Astrocyte (in vitro differentiated cells and primary cell): Measurements from ENCODE around the gene VGLL4. TPM values are rescaled to one million over a fixed set of nuclear protein-coding genes. Genes with fewer than 3 reads are reported as not detected.

Experiments used
- DNase-seq: peaks from one replicate; pipeline ENCODE4 v3.0.0-alpha.2; 2010; ENCODE audit warnings: low read depth
- FAIRE-seq: peaks from 2 replicates; lab custom pipeline; 2011; peaks lifted over from hg19 to GRCh38; lab: Jason Lieb, UNC
- H2AFZ ChIP-seq: 2 replicates; pipeline ENCODE4 v1.6.0; 2012; ENCODE audit warnings: low read depth, low read length, inconsistent platforms
- H3K27ac ChIP-seq: 2 replicates; pipeline ENCODE4 v1.5.1; 2011; ENCODE audit warnings: low read depth, low read length, inconsistent platforms
- H3K27me3 ChIP-seq: 2 replicates; pipeline ENCODE4 v1.6.0; 2011; ENCODE audit warnings: low read length, inconsistent platforms; ENCODE audit not compliant: insufficient read depth
- H3K36me3 ChIP-seq: 2 replicates; pipeline ENCODE4 v1.5.1; 2011; ENCODE audit warnings: low read length, inconsistent platforms; ENCODE audit not compliant: insufficient read depth
- H3K4me1 ChIP-seq: 2 replicates; pipeline ENCODE4 v1.5.1; 2011; ENCODE audit warnings: low read length, inconsistent platforms; ENCODE audit not compliant: insufficient read depth
- H3K4me2 ChIP-seq: 2 replicates; pipeline ENCODE4 v1.6.0; 2012; ENCODE audit warnings: low read length, inconsistent platforms
- H3K4me3 ChIP-seq: 2 replicates; pipeline ENCODE4 v1.5.1; 2011; ENCODE audit warnings: low read depth, mild to moderate bottlenecking, low read length, inconsistent platforms; ENCODE audit not compliant: insufficient read depth
- H3K79me2 ChIP-seq: 2 replicates; pipeline ENCODE4 v1.6.0; 2012; ENCODE audit warnings: mild to moderate bottlenecking, low read length, inconsistent platforms; ENCODE audit not compliant: insufficient read depth
- H3K9ac ChIP-seq: 2 replicates; pipeline ENCODE4 v1.6.0; 2012; ENCODE audit warnings: mild to moderate bottlenecking, low read length, inconsistent platforms
- H3K9me3 ChIP-seq: 2 replicates; pipeline ENCODE4 v1.5.1; 2012; ENCODE audit warnings: low read depth, mild to moderate bottlenecking, low read length, inconsistent platforms; ENCODE audit not compliant: insufficient read depth
- H4K20me1 ChIP-seq: 2 replicates; pipeline ENCODE4 v1.6.0; 2012; ENCODE audit warnings: low read length, inconsistent platforms; ENCODE audit not compliant: insufficient read depth
- H3K27ac Mint-ChIP-seq: one replicate; pipeline ENCODE4 v1.8.0; 2021; ENCODE audit warnings: mild to moderate bottlenecking, mixed read lengths; ENCODE audit not compliant: unreplicated experiment
- H3K27me3 Mint-ChIP-seq: one replicate; pipeline ENCODE4 v1.8.0; 2021; ENCODE audit warnings: low read depth, mixed read lengths; ENCODE audit not compliant: unreplicated experiment
- H3K36me3 Mint-ChIP-seq: one replicate; pipeline ENCODE4 v1.8.0; 2021; ENCODE audit warnings: low read depth, mixed read lengths; ENCODE audit not compliant: unreplicated experiment
- H3K4me1 Mint-ChIP-seq: one replicate; pipeline ENCODE4 v1.8.0; 2021; ENCODE audit warnings: low read depth, mixed read lengths; ENCODE audit not compliant: unreplicated experiment
- H3K4me3 Mint-ChIP-seq: one replicate; pipeline ENCODE4 v1.8.0; 2021; ENCODE audit warnings: mild to moderate bottlenecking, moderate library complexity, mixed read lengths; ENCODE audit not compliant: unreplicated experiment
- H3K9me3 Mint-ChIP-seq: one replicate; pipeline ENCODE4 v1.8.0; 2021; ENCODE audit warnings: mild to moderate bottlenecking, mixed read lengths; ENCODE audit not compliant: unreplicated experiment
- EZH2 ChIP-seq: IDR thresholded peaks from 2 replicates; pipeline ENCODE4 v1.6.1; 2012; ENCODE audit warnings: mild to moderate bottlenecking, low read length, inconsistent platforms; ENCODE audit not compliant: insufficient read depth
- total RNA-seq: library from RNA; stranded (reverse); gene quantifications from 2 replicates; pipeline ENCODE4 v1.2.1, GENCODE V29; 2021
- TF ChIP-seq, protein P1 (sequence below): IDR thresholded peaks from 2 replicates; pipeline ENCODE4 v1.5.1; 2011; ENCODE audit warnings: low read depth, mild to moderate bottlenecking, inconsistent platforms, low read length, moderate library complexity; ENCODE audit not compliant: insufficient read depth

The VGLL4 gene
- total RNA-seq, 1 donor from 2014 or later = 70.3 TPM

DNA sequence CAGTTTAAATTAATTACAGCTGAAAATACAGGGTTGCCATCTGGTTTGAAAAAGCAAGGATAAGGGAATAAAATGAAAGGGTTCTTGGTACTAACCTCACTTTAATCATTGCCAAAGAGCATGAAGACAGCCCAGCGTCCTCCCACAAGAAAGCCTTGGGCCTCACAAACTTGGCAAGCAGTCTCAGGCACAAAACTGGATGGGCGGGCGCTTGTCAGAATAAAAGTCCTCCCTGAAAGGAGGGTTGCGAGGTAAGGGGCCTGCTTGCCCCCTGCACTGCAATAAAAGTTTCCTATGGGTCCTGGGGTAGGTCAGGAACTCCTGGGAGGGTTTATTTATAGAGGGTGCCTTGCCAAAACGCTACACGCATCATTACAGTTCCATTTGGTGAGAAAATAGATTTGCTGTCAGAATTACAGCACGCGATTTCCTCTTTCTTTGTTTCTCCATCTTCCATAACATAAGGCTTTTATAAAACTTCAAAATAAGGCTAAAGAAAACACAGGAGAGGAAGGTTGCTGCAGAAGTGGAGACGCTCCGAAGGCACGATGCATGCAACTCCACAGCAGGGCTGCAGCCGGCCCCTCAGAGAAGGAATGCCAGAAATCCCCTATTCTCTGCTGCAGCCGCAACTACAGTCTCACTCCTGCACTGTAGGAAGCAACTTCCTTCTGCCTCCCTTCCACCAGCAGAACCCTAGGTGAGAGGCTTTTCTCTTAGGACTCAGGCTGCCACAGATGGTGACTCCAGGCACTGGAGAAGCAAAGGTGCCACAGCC is 61.3 kb downstream of the VGLL4 start:
- H3K9ac ChIP-seq = peak overlapping the region; percentile 81
- Mint-ChIP-seq H3K36me3 (peaks cover 11% of the 10 kb centered on the region), H3K27me3 (no peaks in the 10 kb centered on the region), H3K4me3 (peak overlapping the region; percentile 73), H3K9me3 (no peaks in the 10 kb centered on the region), H3K4me1 (peaks cover 63% of the 10 kb centered on the region), H3K27ac (peak overlapping the region; percentile 41)
- peaks cover 91% of the 10 kb centered on the region for H4K20me1 ChIP-seq
- FAIRE-seq (no peak), DNase-seq (peak; percentile 90)
- H3K27ac ChIP-seq = peak overlapping the region; percentile 77
- no peaks in the 10 kb centered on the region for H3K27me3 ChIP-seq
- peaks cover 7% of the 10 kb centered on the region for H3K36me3 ChIP-seq
- peak overlapping the region; percentile 54 for H3K4me3 ChIP-seq
- peaks cover 98% of the 10 kb centered on the region for H3K79me2 ChIP-seq
- H3K4me2 ChIP-seq = peak overlapping the region; percentile 90
- no peaks in the 10 kb centered on the region for H3K9me3 ChIP-seq
- H2AFZ ChIP-seq = no peak overlapping the region
- no peak for TF ChIP-seq EZH2
- TF ChIP-seq, protein P1, sequence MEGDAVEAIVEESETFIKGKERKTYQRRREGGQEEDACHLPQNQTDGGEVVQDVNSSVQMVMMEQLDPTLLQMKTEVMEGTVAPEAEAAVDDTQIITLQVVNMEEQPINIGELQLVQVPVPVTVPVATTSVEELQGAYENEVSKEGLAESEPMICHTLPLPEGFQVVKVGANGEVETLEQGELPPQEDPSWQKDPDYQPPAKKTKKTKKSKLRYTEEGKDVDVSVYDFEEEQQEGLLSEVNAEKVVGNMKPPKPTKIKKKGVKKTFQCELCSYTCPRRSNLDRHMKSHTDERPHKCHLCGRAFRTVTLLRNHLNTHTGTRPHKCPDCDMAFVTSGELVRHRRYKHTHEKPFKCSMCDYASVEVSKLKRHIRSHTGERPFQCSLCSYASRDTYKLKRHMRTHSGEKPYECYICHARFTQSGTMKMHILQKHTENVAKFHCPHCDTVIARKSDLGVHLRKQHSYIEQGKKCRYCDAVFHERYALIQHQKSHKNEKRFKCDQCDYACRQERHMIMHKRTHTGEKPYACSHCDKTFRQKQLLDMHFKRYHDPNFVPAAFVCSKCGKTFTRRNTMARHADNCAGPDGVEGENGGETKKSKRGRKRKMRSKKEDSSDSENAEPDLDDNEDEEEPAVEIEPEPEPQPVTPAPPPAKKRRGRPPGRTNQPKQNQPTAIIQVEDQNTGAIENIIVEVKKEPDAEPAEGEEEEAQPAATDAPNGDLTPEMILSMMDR = no peak
- peaks cover 43% of the 10 kb centered on the region for H3K4me1 ChIP-seq

DNA sequence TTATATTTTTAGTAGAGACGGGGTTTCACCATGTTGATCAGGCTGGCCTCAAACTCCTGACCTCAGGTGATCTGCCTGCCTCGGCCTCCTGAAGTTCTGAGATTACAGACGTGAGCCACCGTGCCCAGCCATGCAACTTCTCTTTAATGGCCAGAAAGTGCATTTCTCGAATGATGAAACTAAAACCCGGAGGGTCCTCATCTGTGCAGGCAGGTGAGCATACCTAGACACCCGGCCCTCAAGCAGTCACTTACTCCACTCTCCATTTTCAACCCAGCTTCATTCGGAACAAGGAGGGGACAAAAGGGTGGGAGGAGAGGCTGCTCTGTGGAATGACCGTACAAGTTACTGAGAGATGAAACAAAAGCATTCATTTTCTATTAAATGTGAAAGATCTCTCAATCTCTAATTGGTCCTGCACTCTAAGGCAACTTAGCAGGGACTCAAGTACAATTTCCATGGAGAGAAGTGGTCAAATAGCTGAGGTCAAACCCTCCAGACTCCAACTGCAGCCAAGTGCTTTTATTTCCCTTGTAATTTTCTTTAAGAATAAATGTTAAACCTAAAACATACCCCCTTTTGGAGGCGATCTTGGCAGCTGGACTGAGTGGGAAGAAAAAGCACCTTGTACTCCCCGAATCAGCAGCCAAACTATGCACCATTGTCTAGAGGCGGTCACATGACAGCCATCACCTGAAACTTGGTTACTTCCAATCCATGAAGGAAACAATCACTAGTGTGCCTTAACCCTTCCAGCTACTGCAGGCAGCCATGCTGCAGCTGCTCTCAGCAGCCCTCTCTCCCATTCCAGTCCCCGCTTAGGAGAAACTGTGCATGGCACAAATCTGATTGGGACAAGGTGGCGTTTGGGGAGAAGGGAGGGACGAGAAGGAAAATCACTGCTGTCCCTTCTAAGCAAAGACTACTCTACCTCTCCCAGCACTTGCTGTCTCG is 62.2 kb downstream of the VGLL4 start:
- Histone ChIP-seq H3K4me2 (peak overlapping the region; percentile 90), H3K9ac (peak overlapping the region; percentile 81), H3K79me2 (peaks cover 98% of the 10 kb centered on the region), H3K36me3 (peaks cover 7% of the 10 kb centered on the region), H4K20me1 (peaks cover 91% of the 10 kb centered on the region), H3K9me3 (no peaks in the 10 kb centered on the region), H2AFZ (no peak overlapping the region), H3K27me3 (no peaks in the 10 kb centered on the region), H3K4me1 (peaks cover 43% of the 10 kb centered on the region), H3K27ac (peak overlapping the region; percentile 77), H3K4me3 (peak overlapping the region; percentile 54)
- TF ChIP-seq, protein P1 = no peak
- TF ChIP-seq EZH2 = no peak
- no peak for DNase-seq
- Mint-ChIP-seq H3K36me3 (peaks cover 11% of the 10 kb centered on the region), H3K4me3 (peak overlapping the region; percentile 73), H3K4me1 (peaks cover 58% of the 10 kb centered on the region), H3K9me3 (no peaks in the 10 kb centered on the region), H3K27ac (peak overlapping the region; percentile 41), H3K27me3 (no peaks in the 10 kb centered on the region)
- FAIRE-seq = no peak
